SKM-1 (cell line): ENCODE measurements around the gene SPEF1.

Source experiments
- DNase-seq: peaks from one replicate; lab custom pipeline; 2025; ENCODE audit not compliant: unreplicated experiment; lab: John Stamatoyannopoulos, UW

The SPEF1 gene

GRCh38 chr20:3767427-3768341 is 13.6 kb downstream of the SPEF1 start, which contains the start of gene ADISSP:
TSS of gene ADISSP (minus strand) at chr20:3767753. CDS start at chr20:3760100, 7,653 bp downstream.
- peak; percentile 81 for DNase-seq

GRCh38 chr20:3767110-3767426 is 14.2 kb downstream of the SPEF1 start:
- no peak for DNase-seq

- no peak for DNase-seq
Observed at GRCh38 chr20:3766422-3767109, 14.7 kb downstream of the SPEF1 start.

- DNase-seq: no peak
Observed at GRCh38 chr20:3765171-3765882, 15.9 kb downstream of the SPEF1 start.

GRCh38 chr20:3764659-3765058 is 16.6 kb downstream of the SPEF1 start:
- DNase-seq: no peak

- no peak for DNase-seq
Observed at GRCh38 chr20:3763671-3764601, 17.3 kb downstream of the SPEF1 start.

GRCh38 chr20:3760655-3761348 is 20.4 kb downstream of the SPEF1 start:
- DNase-seq: no peak

- DNase-seq: no peak
Observed at GRCh38 chr20:3759884-3760283, 21.4 kb downstream of the SPEF1 start.

GRCh38 chr20:3759316-3759823 is 21.9 kb downstream of the SPEF1 start:
- no peak for DNase-seq

- no peak for DNase-seq
Observed at GRCh38 chr20:3758566-3758965, 22.7 kb downstream of the SPEF1 start.

- no peak for DNase-seq
Observed at GRCh38 chr20:3757268-3757667, 24.0 kb downstream of the SPEF1 start.

- DNase-seq: no peak
Observed at GRCh38 chr20:3755814-3756480, 25.3 kb downstream of the SPEF1 start.

- DNase-seq: no peak
Observed at GRCh38 chr20:3755269-3755668, 26.0 kb downstream of the SPEF1 start.

GRCh38 chr20:3754276-3754630 is 27.0 kb downstream of the SPEF1 start:
- DNase-seq: no peak

GRCh38 chr20:3753501-3754275 is 27.6 kb downstream of the SPEF1 start:
- no peak for DNase-seq

- peak; percentile 27 for DNase-seq
Observed at GRCh38 chr20:3753098-3753497, 28.1 kb downstream of the SPEF1 start.

- DNase-seq: no peak
Observed at GRCh38 chr20:3752386-3752759, 28.9 kb downstream of the SPEF1 start.

- no peak for DNase-seq
Observed at GRCh38 chr20:3751675-3752385, 29.4 kb downstream of the SPEF1 start.
